ENCODE data around the gene ATP5IF1.

Gene ATP5IF1

GRCh38 chr1:28196330-28196729 lies 39.6 kb upstream of the ATP5IF1 start:
- H3K4me1 ChIP-seq (ENCODE audit: insufficient read depth, low read length, severe bottlenecking) = peaks cover 15% of the 10 kb centered on the region
- H3K79me2 ChIP-seq (ENCODE audit: insufficient read depth, low read length) = no peaks in the 10 kb centered on the region
- peaks cover 34% of the 10 kb centered on the region for H3K36me3 ChIP-seq (ENCODE audit: insufficient read depth, low read length)
- no peaks in the 10 kb centered on the region for H4K20me1 ChIP-seq (ENCODE audit: insufficient read depth, low read length)
- no peak overlapping the region for H2AFZ ChIP-seq (ENCODE audit: low read length)
- TF ChIP-seq CTCF (IDR thresholded peaks at IDR 0.05; ENCODE audit: low read length) = no peak
- no peak for TF ChIP-seq EZH2 (IDR thresholded peaks at IDR 0.05; ENCODE audit: borderline replicate concordance, low read length)
- no peaks in the 10 kb centered on the region for H3F3A ChIP-seq (ENCODE audit: insufficient read depth, low read length)
- H3K4me3 ChIP-seq (ENCODE audit: low read depth, low read length, poor library complexity, severe bottlenecking) = no peak overlapping the region
- no peak overlapping the region for H3K27ac ChIP-seq (ENCODE audit: low read depth, low read length, poor library complexity, severe bottlenecking)
- H3K4me2 ChIP-seq (ENCODE audit: low read length) = no peak overlapping the region
- H3K9ac ChIP-seq (ENCODE audit: low read length) = no peak overlapping the region
- no peaks in the 10 kb centered on the region for H3K9me3 ChIP-seq (ENCODE audit: low read length)
- no peaks in the 10 kb centered on the region for H3K27me3 ChIP-seq (ENCODE audit: insufficient read depth, low read length)
- no peaks in the 10 kb centered on the region for H3K9me2 ChIP-seq (ENCODE audit: low read depth, low read length)

GRCh38 chr1:28197682-28198415 lies 38.1 kb upstream of the ATP5IF1 start:
- Histone ChIP-seq H3K36me3 (ENCODE audit: insufficient read depth, low read length) (peaks cover 42% of the 10 kb centered on the region), H3K27ac (ENCODE audit: low read depth, low read length, poor library complexity, severe bottlenecking) (no peak overlapping the region), H2AFZ (ENCODE audit: low read length) (no peak overlapping the region), H3K9me2 (ENCODE audit: low read depth, low read length) (no peaks in the 10 kb centered on the region), H3K79me2 (ENCODE audit: insufficient read depth, low read length) (no peaks in the 10 kb centered on the region), H3F3A (ENCODE audit: insufficient read depth, low read length) (no peaks in the 10 kb centered on the region), H3K27me3 (ENCODE audit: insufficient read depth, low read length) (no peaks in the 10 kb centered on the region), H3K9me3 (ENCODE audit: low read length) (no peaks in the 10 kb centered on the region), H3K4me1 (ENCODE audit: insufficient read depth, low read length, severe bottlenecking) (peaks cover 15% of the 10 kb centered on the region), H3K4me3 (ENCODE audit: low read depth, low read length, poor library complexity, severe bottlenecking) (no peak overlapping the region), H3K4me2 (ENCODE audit: low read length) (no peak overlapping the region; the same call in 1 of the 2 replicates), H4K20me1 (ENCODE audit: insufficient read depth, low read length) (no peaks in the 10 kb centered on the region), H3K9ac (ENCODE audit: low read length) (no peak overlapping the region)
- TF ChIP-seq EZH2 (IDR thresholded peaks at IDR 0.05; ENCODE audit: borderline replicate concordance, low read length) (no peak), CTCF (IDR thresholded peaks at IDR 0.05; ENCODE audit: low read length) (no peak)

- Histone ChIP-seq H3K4me2 (ENCODE audit: low read length) (no peak overlapping the region), H4K20me1 (ENCODE audit: insufficient read depth, low read length) (no peaks in the 10 kb centered on the region), H3K9me3 (ENCODE audit: low read length) (no peaks in the 10 kb centered on the region), H3K4me1 (ENCODE audit: insufficient read depth, low read length, severe bottlenecking) (peaks cover 15% of the 10 kb centered on the region), H3F3A (ENCODE audit: insufficient read depth, low read length) (no peaks in the 10 kb centered on the region), H3K36me3 (ENCODE audit: insufficient read depth, low read length) (peaks cover 60% of the 10 kb centered on the region), H3K27ac (ENCODE audit: low read depth, low read length, poor library complexity, severe bottlenecking) (no peak overlapping the region), H3K79me2 (ENCODE audit: insufficient read depth, low read length) (no peaks in the 10 kb centered on the region), H2AFZ (ENCODE audit: low read length) (no peak overlapping the region), H3K9ac (ENCODE audit: low read length) (no peak overlapping the region), H3K4me3 (ENCODE audit: low read depth, low read length, poor library complexity, severe bottlenecking) (no peak overlapping the region), H3K27me3 (ENCODE audit: insufficient read depth, low read length) (no peaks in the 10 kb centered on the region), H3K9me2 (ENCODE audit: low read depth, low read length) (no peaks in the 10 kb centered on the region)
- no peak for TF ChIP-seq EZH2 (IDR thresholded peaks at IDR 0.05; ENCODE audit: borderline replicate concordance, low read length)
- no peak for TF ChIP-seq CTCF (IDR thresholded peaks at IDR 0.05; ENCODE audit: low read length)
Observed at GRCh38 chr1:28199328-28200233, 36.3 kb upstream of the ATP5IF1 start.

Measured in OCI-LY1 (cell line).